GM12878 (cell line): ENCODE results near the gene FAM20B. TPM values are rescaled to one million over a fixed set of nuclear protein-coding genes. Genes with fewer than 3 reads are reported as not detected.

Experiments
- ATAC-seq: fragments of 200-7000 bp; cut with Tn5 transposase; 3 replicates; pipeline ENCODE4 v1.9.1; 2020; ENCODE audit warnings: mild to moderate bottlenecking, moderate library complexity
- BruUV-seq: library from RNA; stranded (reverse); fragments of 400-500 nt; replicated peaks from 2 replicates; lab custom pipeline; 2021; lab: Mats Ljungman, UMichigan
- CTCF ChIA-PET: fragments of 300-600 bp; sonication (Branson Sonifier 250); formaldehyde crosslinking; extraction: SDS; loops from one replicate; lab custom pipeline; 2021; ENCODE audit warnings: inconsistent platforms; lab: Yijun Ruan, JAX
- POLR2A ChIA-PET: fragments of 350-600 bp; formaldehyde crosslinking; extraction: SDS; loops from one replicate; lab custom pipeline; 2021; ENCODE audit warnings: inconsistent platforms; lab: Charles Lee
- RAD21 ChIA-PET: fragments of 300-600 bp; sonication (Branson Sonifier 250); formaldehyde crosslinking; loops from one replicate; lab custom pipeline; 2023; ENCODE audit warnings: antibody characterized with exemption; ENCODE audit not compliant: unreplicated experiment; lab: Charles Lee
- SMC1A ChIA-PET: fragments of 300-600 bp; sonication (Branson Sonifier 250); formaldehyde crosslinking; loops from one replicate; lab custom pipeline; 2023; ENCODE audit not compliant: unreplicated experiment, uncharacterized antibody; lab: Charles Lee
- DNase-seq: peaks from one replicate; pipeline ENCODE4 v3.0.0-alpha.2; 2011; ENCODE audit warnings: low read depth, low spot score
- FAIRE-seq: peaks from 3 replicates; lab custom pipeline; 2011; peaks lifted over from hg19 to GRCh38; lab: Jason Lieb, UNC
- H2AFZ ChIP-seq: 2 replicates; pipeline ENCODE4 v1.6.0; 2011; ENCODE audit warnings: low read depth, low read length, control low read depth; ENCODE audit not compliant: control insufficient read depth
- H3K27ac ChIP-seq: 2 replicates; pipeline ENCODE4 v1.5.1; 2011; ENCODE audit warnings: control low read depth; ENCODE audit not compliant: control insufficient read depth, insufficient read depth
- H3K27me3 ChIP-seq, 2 experiments: replicated peaks in 1 of 2; 2 replicates each; pipeline versions ENCODE4 v1.6.0 to v1.6.1; 2011; ENCODE audit warnings: low read length in 1 of 2; ENCODE audit not compliant: control insufficient read depth in 2 of 2, insufficient read depth in 2 of 2
- H3K36me3 ChIP-seq, 2 experiments: 2 replicates each; pipeline ENCODE4 v1.5.1; 2011; ENCODE audit warnings: low read length in 1 of 2; ENCODE audit not compliant: control insufficient read depth in 2 of 2, insufficient read depth in 2 of 2
- H3K4me1 ChIP-seq: 2 replicates; pipeline ENCODE4 v1.6.1; 2011; ENCODE audit warnings: mild to moderate bottlenecking, low read length, moderate library complexity, mixed read lengths; ENCODE audit not compliant: control insufficient read depth, insufficient read depth
- H3K4me2 ChIP-seq: 2 replicates; pipeline ENCODE4 v1.6.0; 2011; ENCODE audit warnings: control low read depth; ENCODE audit not compliant: control insufficient read depth, insufficient read depth
- H3K4me3 ChIP-seq: fragments of 200-600 bp; sonication (generic); 2 replicates; pipeline ENCODE4 v1.5.1; 2016
- H3K79me2 ChIP-seq: 2 replicates; pipeline ENCODE4 v1.6.0; 2011; ENCODE audit warnings: low read length; ENCODE audit not compliant: control insufficient read depth, insufficient read depth
- H3K9ac ChIP-seq: 2 replicates; pipeline ENCODE4 v1.8.0; 2011; ENCODE audit warnings: low read length, control low read depth, mixed read lengths; ENCODE audit not compliant: control insufficient read depth, insufficient read depth
- H3K9me3 ChIP-seq: replicated peaks from 3 replicates; pipeline ENCODE4 v1.5.1; 2011; ENCODE audit warnings: mild to moderate bottlenecking, low read length; ENCODE audit not compliant: control insufficient read depth, insufficient read depth
- H4K20me1 ChIP-seq: 2 replicates; pipeline ENCODE4 v1.6.0; 2011; ENCODE audit not compliant: control insufficient read depth, insufficient read depth
- ATF2 ChIP-seq: IDR thresholded peaks from 2 replicates; pipeline ENCODE4 v1.6.1; 2012; ENCODE audit warnings: low read length, inconsistent platforms
- BACH1 ChIP-seq: fragments of 450-650 bp; IDR thresholded peaks from 2 replicates; pipeline ENCODE4 v1.6.1; 2017; ENCODE audit warnings: mild to moderate bottlenecking, borderline replicate concordance
- MTA3 ChIP-seq: IDR thresholded peaks from 2 replicates; pipeline ENCODE4 v1.6.1; 2012; ENCODE audit warnings: low read length, inconsistent platforms, borderline replicate concordance
- PAX5 ChIP-seq: IDR thresholded peaks from 2 replicates; pipeline ENCODE4 v1.6.1; 2011; ENCODE audit warnings: low read depth, low read length, borderline replicate concordance
- RAD21 ChIP-seq: IDR thresholded peaks from 2 replicates; pipeline ENCODE4 v1.6.1; 2011; ENCODE audit warnings: mild to moderate bottlenecking, low read depth, low read length, moderate library complexity; ENCODE audit not compliant: insufficient read depth
- RCOR1 ChIP-seq: conservative IDR thresholded peaks from 2 replicates; pipeline ENCODE4 v1.6.1; 2012; ENCODE audit warnings: low read depth, low read length, improper control_type of control experiment
- SUZ12 ChIP-seq: fragments of 200-600 bp; sonication (generic); IDR thresholded peaks from one replicate; pipeline ENCODE4 v1.6.1; 2018; ENCODE audit warnings: antibody characterized with exemption, mild to moderate bottlenecking; ENCODE audit not compliant: unreplicated experiment
- TBL1XR1 ChIP-seq: IDR thresholded peaks from 2 replicates; pipeline ENCODE4 v1.6.1; 2012; ENCODE audit warnings: low read depth, low read length, improper control_type of control experiment
- ZBTB11 ChIP-seq: fragments of 450-650 bp; formaldehyde crosslinking; IDR thresholded peaks from 2 replicates; pipeline ENCODE4 v1.5.0; 2022; ENCODE audit warnings: mild to moderate bottlenecking, missing genetic modification characterization
- WGBS: methylation state at CpG from one replicate; pipeline ENCODE4 v1.1.6; 2016; ENCODE audit warnings: low lambda C conversion rate; ENCODE audit not compliant: insufficient replicate concordance, insufficient coverage; ENCODE audit errors: missing lambda C conversion rate; 5-methylcytosine and 5-hydroxymethylcytosine counted together
- in situ Hi-C: fragments of 300-500 bp; cut with MboI; formaldehyde crosslinking; loops from 9 replicates; pipeline ENCODE4 v1.14.3; 2018; ENCODE audit warnings: mixed read lengths
- intact Hi-C: fragments of 100-400 bp; cut with micrococcal nuclease; formaldehyde crosslinking; loops from one replicate; pipeline ENCODE4 v1.14.2; 2022; ENCODE audit not compliant: unreplicated experiment
- polyA plus RNA-seq, 11 experiments: library from polyadenylated mRNA; depleted of rRNA in 4 of 11; unstranded in 6 of 11; stranded (reverse) in 5 of 11; fragments of >200 nt; fragmentation: Nextera tagmentation in 4 of 11; fragmentation: Illumina TruSeq in 1 of 11; extraction: Ambion mirVana in 4 of 11; extraction: Trizol in 1 of 11; gene quantifications; 1 replicate in 1 of 11; 2 replicates in 10 of 11; pipeline versions ENCODE4 v1.2.1 to v1.2.3, GENCODE V29; 2011 to 2016; ENCODE audit warnings: inconsistent platforms in 2 of 11, missing spikeins in 2 of 11, low read depth in 1 of 11
- total RNA-seq, 4 experiments: library from RNA; depleted of rRNA in 3 of 4; stranded (reverse); fragments of >200 nt in 3 of 4; fragmentation: Illumina TruSeq in 1 of 4; extraction: Trizol in 1 of 4; gene quantifications; 2 replicates each; pipeline versions ENCODE4 v1.2.1 to v1.2.3, GENCODE V29; 2013 to 2021

The FAM20B gene
- total and polyA plus RNA-seq, 10 of the 15 experiments (the other 5 are each of a cell fraction or from before 2014, with no cell fraction given) = 2.4 to 25.6 (median 12.8) TPM

DNA sequence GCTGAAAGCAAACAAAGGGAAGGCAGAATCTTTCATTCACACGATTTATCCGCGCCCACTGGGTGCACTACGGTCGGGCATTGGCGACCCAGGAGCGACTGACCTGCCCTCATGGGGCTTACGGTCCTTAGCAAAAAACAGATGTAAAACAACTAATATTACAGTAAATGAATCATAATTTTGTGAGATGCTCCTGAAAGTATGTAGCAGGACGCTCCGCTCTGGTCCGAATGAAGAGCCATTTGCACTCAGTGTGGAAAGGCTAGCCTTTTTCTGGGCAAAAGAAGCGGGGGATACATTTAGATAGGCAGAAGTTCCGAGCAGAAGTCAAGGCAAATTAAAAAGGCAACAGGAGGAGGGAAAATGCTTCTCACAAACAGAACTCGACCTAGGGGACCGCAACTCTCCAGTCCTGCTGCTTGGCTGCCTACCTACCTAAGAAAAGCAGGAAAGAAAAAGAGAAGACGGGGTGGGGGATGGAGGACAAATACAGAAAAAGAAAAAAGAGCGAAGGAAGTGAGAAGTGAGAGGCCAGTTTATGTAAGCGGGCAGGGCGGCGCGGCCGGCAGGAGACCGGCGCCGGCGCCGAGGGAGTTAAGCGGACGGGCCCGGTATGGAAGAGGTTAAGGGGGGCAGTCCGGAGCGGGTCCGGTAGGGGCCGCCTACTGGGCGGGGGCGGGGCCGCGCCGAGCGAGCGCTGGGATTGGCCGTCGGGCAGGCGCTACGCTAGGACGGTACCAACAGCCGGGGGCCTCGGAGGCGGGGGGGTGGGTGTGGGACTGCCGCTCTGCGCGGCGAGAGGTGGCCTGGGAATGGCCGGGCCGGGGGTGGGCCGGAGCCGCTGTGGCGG is at the start of gene FAM20B (continued):
- no peak for TF ChIP-seq MTA3
- TF ChIP-seq ZBTB11 = no peak

- Histone ChIP-seq H3K9ac (no peak overlapping the region), H3K9me3 (peaks cover 2% of the 10 kb centered on the region; the same call in 2 of the 3 replicates), H3K4me3 (no peak overlapping the region), H3K4me1 (peaks cover 15% of the 10 kb centered on the region), H3K79me2 (no peaks in the 10 kb centered on the region), H3K36me3 (no peaks in the 10 kb centered on the region), H3K27ac (no peak overlapping the region), H2AFZ (no peak overlapping the region), H4K20me1 (no peaks in the 10 kb centered on the region), H3K4me2 (no peak overlapping the region), H3K27me3 (no peaks in the 10 kb centered on the region)
- ChIA-PET CTCF (interaction anchor here (1.8 kb wide), 1 partner anchor 27 kb away, joined by 6 read pairs; no protein-coding TSS in a partner anchor), RAD21 (no interaction called here), SMC1A (no interaction called here), POLR2A (no interaction called here)
- 48% methylated on average over 2 of the region's 2 CpGs for WGBS
- BruUV-seq = no TSS peak
- intact Hi-C loops = no loop called here
- DNase-seq (no peak), ATAC-seq (no peak), FAIRE-seq (no peak)
- in situ Hi-C loops = no loop called here
- TF ChIP-seq BACH1 (no peak), PAX5 (no peak), RAD21 (no peak), MTA3 (no peak), RCOR1 (no peak), ATF2 (no peak), TBL1XR1 (no peak), SUZ12 (no peak)
These were observed 49.2 kb upstream of the FAM20B start for GRCh38 chr1:178976541-178976940.
